Tongue (tissue), 2 donors: ENCODE measurements around the gene NUP98. TPM values are rescaled to one million over a fixed set of nuclear protein-coding genes. Genes with fewer than 3 reads are reported as not detected.
"Not testable (repeated sequence)": the region's sequence is repeated elsewhere in the genome, so short reads cannot be mapped to it uniquely, and the experiment has no call there.

Experiments used
- DNase-seq: peaks from one replicate; pipeline ENCODE4 v3.0.0-alpha.2; 2015
- total RNA-seq: library from RNA; depleted of rRNA; stranded (reverse); fragments of >200 nt; gene quantifications from one replicate; pipeline ENCODE4 v1.2.3, GENCODE V29; 2014

The NUP98 gene
- total RNA-seq, 1 donor from 2014 or later, result 138 TPM

- no peak for DNase-seq
Measured at GRCh38 chr11:3796801-3797328, 489 bp downstream of the NUP98 start.

- no peak for DNase-seq
Measured at GRCh38 chr11:3796346-3796745, 1.0 kb downstream of the NUP98 start.

GRCh38 chr11:3796002-3796311 is 1.4 kb downstream of the NUP98 start:
- no peak for DNase-seq

- no peak for DNase-seq
Measured at GRCh38 chr11:3795131-3796001, 2.0 kb downstream of the NUP98 start.

GRCh38 chr11:3794387-3794786 is 3.0 kb downstream of the NUP98 start:
- DNase-seq, result not testable (repeated sequence)

- DNase-seq, result no peak
Measured at GRCh38 chr11:3786781-3787428, 10.4 kb downstream of the NUP98 start.

GRCh38 chr11:3783611-3784010 is 13.7 kb downstream of the NUP98 start:
- DNase-seq, result no peak

- DNase-seq, result no peak
Measured at GRCh38 chr11:3782963-3783362, 14.4 kb downstream of the NUP98 start.

GRCh38 chr11:3781423-3781822 is 15.9 kb downstream of the NUP98 start:
- DNase-seq, result no peak

- peak; percentile 68 for DNase-seq
Measured at GRCh38 chr11:3775736-3776406, 21.5 kb downstream of the NUP98 start.

GRCh38 chr11:3773180-3773579 is 24.2 kb downstream of the NUP98 start:
- DNase-seq, result no peak

- no peak for DNase-seq
Measured at GRCh38 chr11:3767536-3767935, 29.8 kb downstream of the NUP98 start.

- DNase-seq, result not testable (repeated sequence)
Measured at GRCh38 chr11:3766836-3767235, 30.5 kb downstream of the NUP98 start.

GRCh38 chr11:3764266-3764665 is 33.1 kb downstream of the NUP98 start:
- no peak for DNase-seq

- no peak for DNase-seq
Measured at GRCh38 chr11:3755151-3755550, 42.2 kb downstream of the NUP98 start.

GRCh38 chr11:3753110-3753509 is 44.2 kb downstream of the NUP98 start:
- no peak for DNase-seq

GRCh38 chr11:3747704-3748103 is 49.6 kb downstream of the NUP98 start:
- DNase-seq, result no peak

GRCh38 chr11:3745161-3745560 is 52.2 kb downstream of the NUP98 start:
- DNase-seq, result peak; percentile 37

GRCh38 chr11:3738723-3739122 is 58.6 kb downstream of the NUP98 start:
- no peak for DNase-seq

- no peak for DNase-seq
Measured at GRCh38 chr11:3738241-3738640, 59.1 kb downstream of the NUP98 start.

GRCh38 chr11:3737386-3737933 is 59.9 kb downstream of the NUP98 start:
- no peak for DNase-seq

GRCh38 chr11:3736816-3737215 is 60.5 kb downstream of the NUP98 start:
- no peak for DNase-seq

GRCh38 chr11:3735827-3736226 is 61.5 kb downstream of the NUP98 start:
- DNase-seq, result no peak
